ENCODE results near the gene GPRIN3. TPM values are rescaled to one million over a fixed set of nuclear protein-coding genes. Genes with fewer than 3 reads are reported as not detected.
"Not testable (repeated sequence)": the region's sequence is repeated elsewhere in the genome, so short reads cannot be mapped to it uniquely, and the experiment has no call there.

The GPRIN3 gene
- total RNA-seq, 1 donor from 2014 or later, result 2.6 TPM

DNA sequence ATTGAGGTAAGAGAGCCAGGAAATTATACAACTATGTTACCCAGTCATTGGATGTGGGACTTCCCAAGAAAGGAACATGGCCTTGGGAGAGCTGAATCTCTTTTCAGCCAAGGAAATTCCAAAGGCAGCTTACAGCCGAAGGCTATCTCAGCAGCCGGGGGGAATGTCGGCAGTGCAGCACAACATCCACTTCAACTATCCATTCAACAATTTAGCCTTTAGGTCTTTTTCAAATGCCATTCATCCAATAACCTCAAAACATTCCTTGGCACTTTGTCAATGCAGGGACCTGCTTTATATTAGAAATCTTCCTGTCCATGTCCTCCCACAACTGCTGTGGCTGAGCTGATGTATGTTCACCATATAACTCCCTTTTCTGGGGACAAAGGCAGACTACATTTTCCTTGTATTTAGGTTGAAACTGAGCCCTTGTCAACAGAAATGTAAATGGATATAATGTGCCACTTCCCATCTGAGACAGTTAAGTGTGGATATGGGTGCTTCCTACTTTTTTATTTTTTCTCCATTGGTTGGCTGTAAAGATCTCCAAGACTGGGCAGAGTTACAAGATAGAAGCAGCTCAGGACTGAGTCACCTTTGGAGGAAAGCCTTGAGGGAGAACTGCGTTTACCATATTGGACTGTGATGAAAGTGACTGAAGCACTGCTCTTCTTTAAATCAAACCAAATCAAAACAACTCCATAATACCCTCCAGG is 94.8 kb downstream of the GPRIN3 start:
- H3K27ac Mint-ChIP-seq (ENCODE audit: unreplicated experiment), result no peak overlapping the region
- DNase-seq (ENCODE audit: low read depth) (peak; percentile 20), FAIRE-seq (no peak)
- H3K79me2 ChIP-seq (ENCODE audit: insufficient read depth, low read length), result no peaks in the 10 kb centered on the region
- no peak overlapping the region for H3K4me3 ChIP-seq (ENCODE audit: insufficient read depth, low read depth, low read length)
- no peaks in the 10 kb centered on the region for H3K9me3 ChIP-seq (ENCODE audit: insufficient read depth, low read depth, low read length)
- H3K4me2 ChIP-seq (ENCODE audit: low read length), result no peak overlapping the region
- no peaks in the 10 kb centered on the region for H3K27me3 ChIP-seq (ENCODE audit: insufficient read depth, low read length)
- H3K36me3 Mint-ChIP-seq (ENCODE audit: low read depth, unreplicated experiment), result no peaks in the 10 kb centered on the region
- H3K27ac ChIP-seq (ENCODE audit: low read depth, low read length), result no peak overlapping the region
- TF ChIP-seq EZH2 (IDR thresholded peaks at IDR 0.05; ENCODE audit: insufficient read depth, low read length), result no peak
- TF ChIP-seq, protein P1, sequence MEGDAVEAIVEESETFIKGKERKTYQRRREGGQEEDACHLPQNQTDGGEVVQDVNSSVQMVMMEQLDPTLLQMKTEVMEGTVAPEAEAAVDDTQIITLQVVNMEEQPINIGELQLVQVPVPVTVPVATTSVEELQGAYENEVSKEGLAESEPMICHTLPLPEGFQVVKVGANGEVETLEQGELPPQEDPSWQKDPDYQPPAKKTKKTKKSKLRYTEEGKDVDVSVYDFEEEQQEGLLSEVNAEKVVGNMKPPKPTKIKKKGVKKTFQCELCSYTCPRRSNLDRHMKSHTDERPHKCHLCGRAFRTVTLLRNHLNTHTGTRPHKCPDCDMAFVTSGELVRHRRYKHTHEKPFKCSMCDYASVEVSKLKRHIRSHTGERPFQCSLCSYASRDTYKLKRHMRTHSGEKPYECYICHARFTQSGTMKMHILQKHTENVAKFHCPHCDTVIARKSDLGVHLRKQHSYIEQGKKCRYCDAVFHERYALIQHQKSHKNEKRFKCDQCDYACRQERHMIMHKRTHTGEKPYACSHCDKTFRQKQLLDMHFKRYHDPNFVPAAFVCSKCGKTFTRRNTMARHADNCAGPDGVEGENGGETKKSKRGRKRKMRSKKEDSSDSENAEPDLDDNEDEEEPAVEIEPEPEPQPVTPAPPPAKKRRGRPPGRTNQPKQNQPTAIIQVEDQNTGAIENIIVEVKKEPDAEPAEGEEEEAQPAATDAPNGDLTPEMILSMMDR (IDR thresholded peaks at IDR 0.05; ENCODE audit: insufficient read depth, low read depth, low read length), result no peak
- no peaks in the 10 kb centered on the region for H4K20me1 ChIP-seq (ENCODE audit: insufficient read depth, low read length)
- H3K9ac ChIP-seq (ENCODE audit: low read length), result no peak overlapping the region
- no peak overlapping the region for H2AFZ ChIP-seq (ENCODE audit: low read depth, low read length)
- no peak overlapping the region for H3K4me3 Mint-ChIP-seq (ENCODE audit: unreplicated experiment)
- H3K27me3 Mint-ChIP-seq (ENCODE audit: low read depth, unreplicated experiment), result no peaks in the 10 kb centered on the region
- no peaks in the 10 kb centered on the region for H3K36me3 ChIP-seq (ENCODE audit: insufficient read depth, low read length)
- H3K4me1 ChIP-seq (ENCODE audit: insufficient read depth, low read length), result no peaks in the 10 kb centered on the region
- H3K9me3 Mint-ChIP-seq (ENCODE audit: unreplicated experiment), result no peaks in the 10 kb centered on the region
- H3K4me1 Mint-ChIP-seq (ENCODE audit: low read depth, unreplicated experiment), result no peaks in the 10 kb centered on the region

DNA sequence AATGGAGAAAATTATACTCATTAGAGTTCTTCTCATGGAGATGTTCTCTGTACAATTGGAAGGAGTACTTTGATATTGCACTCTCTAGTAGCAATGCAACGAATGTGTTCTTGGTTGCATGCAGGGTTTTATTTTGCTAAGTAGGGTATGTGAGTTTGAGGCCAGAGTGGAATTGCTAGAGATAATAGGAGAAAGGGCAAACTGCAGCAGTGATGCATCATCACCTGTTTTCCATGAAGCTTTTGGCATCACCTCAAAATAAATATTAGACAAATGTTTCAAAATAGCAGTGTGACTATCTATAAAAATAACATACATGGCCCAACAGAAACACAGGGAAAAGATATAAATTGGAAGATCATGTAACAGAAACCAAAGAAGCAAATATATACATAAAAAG is 103.0 kb downstream of the GPRIN3 start:
- Mint-ChIP-seq H3K4me3 (ENCODE audit: unreplicated experiment) (no peak overlapping the region), H3K27ac (ENCODE audit: unreplicated experiment) (no peak overlapping the region), H3K9me3 (ENCODE audit: unreplicated experiment) (peaks cover 2% of the 10 kb centered on the region), H3K4me1 (ENCODE audit: low read depth, unreplicated experiment) (no peaks in the 10 kb centered on the region), H3K27me3 (ENCODE audit: low read depth, unreplicated experiment) (no peaks in the 10 kb centered on the region), H3K36me3 (ENCODE audit: low read depth, unreplicated experiment) (no peaks in the 10 kb centered on the region)
- no peak overlapping the region for H3K27ac ChIP-seq (ENCODE audit: low read depth, low read length)
- FAIRE-seq (no peak), DNase-seq (ENCODE audit: low read depth) (peak; percentile 39)
- no peak overlapping the region for H2AFZ ChIP-seq (ENCODE audit: low read depth, low read length)
- H3K36me3 ChIP-seq (ENCODE audit: insufficient read depth, low read length), result no peaks in the 10 kb centered on the region
- H3K4me1 ChIP-seq (ENCODE audit: insufficient read depth, low read length), result no peaks in the 10 kb centered on the region
- H3K9ac ChIP-seq (ENCODE audit: low read length), result no peak overlapping the region
- no peaks in the 10 kb centered on the region for H3K79me2 ChIP-seq (ENCODE audit: insufficient read depth, low read length)
- no peaks in the 10 kb centered on the region for H3K9me3 ChIP-seq (ENCODE audit: insufficient read depth, low read depth, low read length)
- H4K20me1 ChIP-seq (ENCODE audit: insufficient read depth, low read length), result no peaks in the 10 kb centered on the region
- H3K27me3 ChIP-seq (ENCODE audit: insufficient read depth, low read length), result no peaks in the 10 kb centered on the region
- no peak overlapping the region for H3K4me2 ChIP-seq (ENCODE audit: low read length)
- no peak overlapping the region for H3K4me3 ChIP-seq (ENCODE audit: insufficient read depth, low read depth, low read length)
- no peak for TF ChIP-seq EZH2 (IDR thresholded peaks at IDR 0.05; ENCODE audit: insufficient read depth, low read length)
- TF ChIP-seq, protein P1 (IDR thresholded peaks at IDR 0.05; ENCODE audit: insufficient read depth, low read depth, low read length), result no peak

DNA sequence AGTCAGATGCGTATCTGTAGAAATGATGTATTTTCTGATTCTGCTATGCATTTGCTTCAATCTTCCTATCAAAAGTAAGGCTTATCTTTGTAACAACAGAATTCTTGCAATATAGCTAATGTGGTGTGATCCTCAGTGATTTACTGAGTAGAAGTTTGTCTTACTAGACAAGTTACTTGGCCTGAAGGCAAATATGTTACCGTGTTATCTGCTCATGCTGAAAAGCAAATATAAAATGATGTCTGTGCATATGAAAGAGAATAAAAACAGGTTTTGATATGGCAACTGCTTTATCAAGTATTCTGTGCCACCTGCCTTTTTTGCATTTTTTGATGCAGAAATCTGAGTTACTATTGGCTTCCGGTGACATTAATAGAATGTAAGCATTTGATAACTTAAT is 103.7 kb downstream of the GPRIN3 start:
- Histone ChIP-seq H3K4me2 (ENCODE audit: low read length) (no peak overlapping the region), H3K79me2 (ENCODE audit: insufficient read depth, low read length) (no peaks in the 10 kb centered on the region), H3K4me1 (ENCODE audit: insufficient read depth, low read length) (no peaks in the 10 kb centered on the region), H3K27ac (ENCODE audit: low read depth, low read length) (no peak overlapping the region), H4K20me1 (ENCODE audit: insufficient read depth, low read length) (no peaks in the 10 kb centered on the region), H3K9ac (ENCODE audit: low read length) (no peak overlapping the region), H3K27me3 (ENCODE audit: insufficient read depth, low read length) (no peaks in the 10 kb centered on the region), H3K36me3 (ENCODE audit: insufficient read depth, low read length) (no peaks in the 10 kb centered on the region), H3K9me3 (ENCODE audit: insufficient read depth, low read depth, low read length) (no peaks in the 10 kb centered on the region), H3K4me3 (ENCODE audit: insufficient read depth, low read depth, low read length) (no peak overlapping the region), H2AFZ (ENCODE audit: low read depth, low read length) (no peak overlapping the region)
- TF ChIP-seq, protein P1 (IDR thresholded peaks at IDR 0.05; ENCODE audit: insufficient read depth, low read depth, low read length), result no peak
- no peak for TF ChIP-seq EZH2 (IDR thresholded peaks at IDR 0.05; ENCODE audit: insufficient read depth, low read length)
- Mint-ChIP-seq H3K4me1 (ENCODE audit: low read depth, unreplicated experiment) (no peaks in the 10 kb centered on the region), H3K27me3 (ENCODE audit: low read depth, unreplicated experiment) (no peaks in the 10 kb centered on the region), H3K9me3 (ENCODE audit: unreplicated experiment) (peaks cover 2% of the 10 kb centered on the region), H3K36me3 (ENCODE audit: low read depth, unreplicated experiment) (no peaks in the 10 kb centered on the region), H3K27ac (ENCODE audit: unreplicated experiment) (no peak overlapping the region), H3K4me3 (ENCODE audit: unreplicated experiment) (no peak overlapping the region)
- DNase-seq (ENCODE audit: low read depth) (no peak), FAIRE-seq (no peak)

DNA sequence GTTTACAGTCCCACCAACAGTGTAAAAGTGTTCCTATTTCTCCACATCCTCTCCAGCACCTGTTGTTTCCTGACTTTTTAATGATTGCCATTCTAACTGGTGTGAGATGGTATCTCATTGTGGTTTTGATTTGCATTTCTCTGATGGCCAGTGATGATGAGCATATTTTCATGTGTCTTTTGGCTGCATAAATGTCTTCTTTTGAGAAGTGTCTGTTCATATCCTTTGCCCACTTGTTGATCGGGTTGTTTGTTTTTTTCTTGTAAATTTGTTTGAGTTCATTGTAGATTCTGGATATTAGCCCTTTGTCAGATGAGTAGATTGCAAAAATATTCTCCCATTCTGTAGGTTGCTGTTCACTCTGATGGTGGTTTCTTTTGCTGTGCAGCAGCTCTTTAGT is 108.2 kb downstream of the GPRIN3 start:
- not testable (repeated sequence) for H3K27ac Mint-ChIP-seq (ENCODE audit: unreplicated experiment); H3K4me2 ChIP-seq (ENCODE audit: low read length); H3K27ac ChIP-seq (ENCODE audit: low read depth, low read length); H3K9me3 ChIP-seq (ENCODE audit: insufficient read depth, low read depth, low read length); H3K9ac ChIP-seq (ENCODE audit: low read length); H3K27me3 Mint-ChIP-seq (ENCODE audit: low read depth, unreplicated experiment); H3K4me3 ChIP-seq (ENCODE audit: insufficient read depth, low read depth, low read length); H3K36me3 Mint-ChIP-seq (ENCODE audit: low read depth, unreplicated experiment); H3K27me3 ChIP-seq (ENCODE audit: insufficient read depth, low read length); DNase-seq (ENCODE audit: low read depth); H3K36me3 ChIP-seq (ENCODE audit: insufficient read depth, low read length); H3K79me2 ChIP-seq (ENCODE audit: insufficient read depth, low read length); H2AFZ ChIP-seq (ENCODE audit: low read depth, low read length); H3K4me1 Mint-ChIP-seq (ENCODE audit: low read depth, unreplicated experiment); H4K20me1 ChIP-seq (ENCODE audit: insufficient read depth, low read length); FAIRE-seq; H3K4me3 Mint-ChIP-seq (ENCODE audit: unreplicated experiment); H3K4me1 ChIP-seq (ENCODE audit: insufficient read depth, low read length); H3K9me3 Mint-ChIP-seq (ENCODE audit: unreplicated experiment)

All from astrocyte (in vitro differentiated cells and primary cell).